Measurements from ENCODE around the gene GFPT2. TPM values are rescaled to one million over a fixed set of nuclear protein-coding genes. Genes with fewer than 3 reads are reported as not detected.

The GFPT2 gene
- total and polyA plus RNA-seq, 5 experiments from 2014 or later: 0.52 to 2.9 (median 2.0) TPM; not detected in 2

DNA sequence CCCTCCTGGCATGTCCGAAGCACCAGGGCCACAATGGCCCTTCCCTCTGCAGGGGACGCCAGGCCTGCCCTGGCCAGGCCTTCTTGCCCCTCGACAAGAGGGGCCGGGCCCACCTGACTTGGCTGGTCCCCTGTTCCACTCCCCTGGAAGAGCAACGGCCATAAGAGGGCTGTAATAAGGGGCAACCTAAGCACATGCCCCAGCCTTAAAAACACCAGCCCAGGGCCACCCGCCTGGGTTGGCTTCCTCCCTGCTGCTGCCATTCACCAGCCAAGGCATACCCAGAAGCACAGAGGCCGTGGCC is 8.5 kb downstream of the GFPT2 start:
- H3K4me1 Mint-ChIP-seq: peaks cover 0 to under 1% (median 0%) of the 10 kb centered on the region in 4 donors
- POLR2A ChIA-PET: no interaction called here
- H3K27me3 Mint-ChIP-seq: peaks cover 3 to 30% (median 11%) of the 10 kb centered on the region in 5 donors
- no peaks in the 10 kb centered on the region for H3K36me3 Mint-ChIP-seq
- ATAC-seq (no peak), DNase-seq (no peak)
- H3K9me3 Mint-ChIP-seq: no peaks in the 10 kb centered on the region
- H3K4me3 Mint-ChIP-seq: no peak overlapping the region
- no peak overlapping the region for H3K27ac Mint-ChIP-seq

DNA sequence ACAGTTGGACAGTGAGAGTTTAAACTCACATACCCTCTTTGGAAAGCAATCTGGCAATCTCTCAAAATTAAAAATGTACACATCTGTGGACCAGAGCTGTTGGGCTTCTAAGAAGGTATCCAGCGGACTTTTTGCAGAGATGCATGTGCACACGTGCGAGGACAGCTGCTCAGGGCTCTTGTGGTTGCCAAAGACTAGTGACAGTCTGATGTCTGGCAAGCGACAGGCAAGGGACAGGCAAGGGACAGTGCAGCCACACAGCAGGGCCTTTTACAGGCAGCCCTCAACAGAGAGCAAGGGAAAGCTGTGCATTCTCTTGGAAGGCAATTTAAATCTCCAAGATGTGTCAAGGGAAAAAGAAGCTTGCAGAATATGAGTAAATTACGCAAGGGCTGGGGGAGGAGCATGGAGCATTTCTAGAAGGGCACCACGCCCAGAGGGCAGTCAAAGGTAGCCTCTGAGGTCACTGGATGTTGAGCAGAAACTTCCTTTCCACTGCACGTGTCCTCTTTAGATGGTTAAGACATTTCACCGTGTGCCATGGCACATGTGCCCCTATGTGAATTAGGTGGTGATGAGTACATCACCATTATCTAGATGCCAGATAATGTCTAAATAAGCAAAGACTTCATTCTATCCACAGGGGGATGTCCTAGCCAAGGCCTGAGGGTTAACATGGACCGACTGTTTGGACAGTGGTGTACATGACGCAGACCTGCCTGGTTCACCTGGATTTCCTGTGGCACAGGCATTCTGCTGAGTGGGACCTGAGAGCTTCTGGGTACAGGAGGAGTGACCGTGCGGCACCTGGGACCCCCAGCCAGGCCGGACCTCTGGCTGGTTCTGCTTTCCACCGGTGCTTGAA is 9.1 kb downstream of the GFPT2 start:
- H3K4me3 Mint-ChIP-seq: no peak overlapping the region
- H3K9me3 Mint-ChIP-seq: no peaks in the 10 kb centered on the region
- DNase-seq (peak in 1 of 10 donors; percentile 60), ATAC-seq (no peak)
- no peak overlapping the region for H3K27ac Mint-ChIP-seq
- no peaks in the 10 kb centered on the region for H3K36me3 Mint-ChIP-seq
- peaks cover 0 to 3% (median 0%) of the 10 kb centered on the region in 4 donors for H3K4me1 Mint-ChIP-seq
- POLR2A ChIA-PET: no interaction called here
- H3K27me3 Mint-ChIP-seq: peaks cover 3 to 30% (median 14%) of the 10 kb centered on the region in 5 donors

DNA sequence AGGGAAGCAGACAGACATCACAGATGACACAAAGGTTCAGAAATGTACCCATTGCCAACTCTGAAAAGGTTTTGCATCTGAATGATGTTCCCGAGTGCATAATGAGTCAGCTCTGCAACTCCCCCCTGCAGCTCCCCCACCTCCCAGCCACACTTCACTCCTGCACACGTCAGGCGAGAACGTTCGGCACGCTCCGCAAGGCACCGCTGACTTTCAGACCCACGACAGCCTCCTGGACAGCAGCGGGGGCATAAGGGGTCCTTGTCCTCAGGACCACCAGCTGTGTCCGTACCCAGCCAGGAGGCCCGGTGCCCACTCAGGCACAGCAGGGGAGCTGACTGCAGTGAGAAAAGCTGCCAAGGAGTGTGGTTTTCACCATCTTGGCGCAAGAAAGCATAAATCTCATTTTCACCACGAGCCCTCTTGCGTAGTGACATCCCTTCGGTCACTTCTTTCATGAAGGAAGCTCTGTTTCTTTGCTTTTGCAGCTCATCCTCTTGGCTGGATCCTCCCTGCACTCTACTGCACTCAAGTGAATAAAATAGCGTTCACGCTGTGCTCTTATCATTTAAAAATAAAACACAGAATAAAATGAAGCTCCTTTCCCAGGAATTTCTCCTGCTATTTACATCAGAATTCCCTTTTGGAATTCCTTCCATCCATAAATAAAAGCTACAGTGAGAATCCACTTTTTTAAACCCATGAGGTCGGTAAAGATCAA is 9.9 kb downstream of the GFPT2 start:
- no peaks in the 10 kb centered on the region for H3K9me3 Mint-ChIP-seq
- H3K4me1 Mint-ChIP-seq: peaks cover 0 to 3% (median 0%) of the 10 kb centered on the region in 4 donors
- H3K36me3 Mint-ChIP-seq: no peaks in the 10 kb centered on the region
- DNase-seq (peak in 1 of 10 donors; percentile 48), ATAC-seq (no peak)
- POLR2A ChIA-PET: no interaction called here
- peaks cover 3 to 30% (median 14%) of the 10 kb centered on the region in 5 donors for H3K27me3 Mint-ChIP-seq
- no peak overlapping the region for H3K4me3 Mint-ChIP-seq
- H3K27ac Mint-ChIP-seq: no peak overlapping the region

DNA sequence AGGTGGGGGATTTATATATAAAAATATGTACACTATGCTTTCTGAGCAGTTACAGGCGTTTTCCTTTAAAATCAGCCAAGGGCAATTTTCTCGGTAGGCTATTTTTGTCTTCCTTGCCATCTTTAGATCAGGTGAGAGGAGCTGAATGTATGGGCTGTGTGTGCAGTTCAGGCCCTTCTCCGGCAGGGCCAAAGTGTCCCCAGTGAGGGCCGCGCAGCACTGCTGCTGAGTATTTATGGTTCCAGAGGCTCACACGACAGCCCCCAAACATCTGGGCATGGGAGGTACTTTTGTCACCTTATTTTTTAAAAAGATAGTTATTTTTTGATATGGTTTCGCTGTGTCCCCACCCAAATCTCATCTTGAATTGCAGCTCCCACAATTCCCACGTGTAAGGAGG is 11.5 kb downstream of the GFPT2 start:
- Mint-ChIP-seq H3K36me3 (no peaks in the 10 kb centered on the region), H3K9me3 (no peaks in the 10 kb centered on the region), H3K27ac (no peak overlapping the region), H3K4me1 (peaks cover 0 to 3% (median 0%) of the 10 kb centered on the region in 4 donors), H3K27me3 (peaks cover 3 to 34% (median 11%) of the 10 kb centered on the region in 5 donors), H3K4me3 (no peak overlapping the region)
- peak in 1 of 10 donors; percentile 6 for DNase-seq
- ATAC-seq: no peak
- POLR2A ChIA-PET: interaction anchor here (0.5 kb wide), 1 partner anchor 20 kb away, joined by 3 read pairs; no protein-coding TSS in a partner anchor

DNA sequence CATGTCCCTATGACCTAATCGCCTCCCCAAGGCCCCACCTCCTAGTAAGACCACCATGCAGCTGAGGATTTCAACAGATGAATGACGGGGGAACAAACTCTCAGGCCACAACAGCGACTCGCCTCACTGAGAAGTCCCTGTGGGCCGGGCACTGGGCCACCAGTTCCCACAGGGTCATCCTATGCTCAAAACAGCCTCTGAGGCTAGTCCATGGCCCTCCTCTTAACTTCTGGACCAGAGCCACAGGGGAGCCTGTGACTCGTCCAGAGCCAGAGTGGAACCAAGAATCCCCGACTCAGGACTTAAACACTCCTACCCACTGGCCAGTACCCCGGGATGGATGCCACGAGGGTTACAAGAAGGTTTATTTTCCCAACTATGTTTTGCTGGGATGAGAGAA is 12.3 kb downstream of the GFPT2 start:
- POLR2A ChIA-PET: interaction anchor here (0.5 kb wide), 1 partner anchor 19 kb away, joined by 3 read pairs; no protein-coding TSS in a partner anchor

DNA sequence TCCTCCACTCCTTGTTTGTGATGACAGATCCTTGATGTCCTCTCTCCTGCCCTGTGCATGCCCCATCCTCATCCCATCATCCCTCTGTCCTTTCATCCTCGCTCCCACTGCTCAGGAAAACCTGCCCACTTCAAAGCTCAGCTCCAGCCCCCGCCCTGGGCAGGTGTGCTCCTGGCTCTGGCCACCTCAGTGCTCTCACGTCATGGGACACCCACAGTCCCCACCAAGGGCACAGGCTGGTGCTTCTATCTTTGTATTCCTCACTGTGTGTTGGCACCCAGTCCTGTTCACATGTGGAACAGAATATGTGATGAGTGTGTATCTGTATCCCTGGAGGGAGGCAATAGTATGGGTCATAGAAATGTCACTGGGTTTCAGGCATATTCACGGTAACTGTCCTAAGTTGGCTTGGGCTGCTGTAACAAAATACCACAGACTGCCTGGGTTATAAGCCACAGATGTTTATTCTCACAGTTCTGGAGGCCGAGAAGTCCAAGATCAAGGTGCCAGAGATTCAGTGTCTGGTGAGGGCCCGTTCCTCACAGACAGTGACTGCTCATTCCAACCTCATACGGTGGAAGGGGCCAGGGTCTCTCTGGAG is 13.5 kb downstream of the GFPT2 start:
- H3K27me3 Mint-ChIP-seq: peaks cover 3 to 30% (median 14%) of the 10 kb centered on the region in 5 donors
- peak in 1 of 10 donors; percentile 8 for DNase-seq

More for the DNA sequence above, 12.3 kb downstream of the GFPT2 start:
- no peaks in the 10 kb centered on the region for H3K36me3 Mint-ChIP-seq
- DNase-seq (peak in 1 of 10 donors; percentile 15), ATAC-seq (no peak)
- H3K27me3 Mint-ChIP-seq: peaks cover 3 to 29% (median 8%) of the 10 kb centered on the region in 5 donors
- no peak overlapping the region for H3K27ac Mint-ChIP-seq
- no peak overlapping the region for H3K4me3 Mint-ChIP-seq
- peaks cover 0 to 3% (median 0%) of the 10 kb centered on the region in 4 donors for H3K4me1 Mint-ChIP-seq
- no peaks in the 10 kb centered on the region for H3K9me3 Mint-ChIP-seq

DNA sequence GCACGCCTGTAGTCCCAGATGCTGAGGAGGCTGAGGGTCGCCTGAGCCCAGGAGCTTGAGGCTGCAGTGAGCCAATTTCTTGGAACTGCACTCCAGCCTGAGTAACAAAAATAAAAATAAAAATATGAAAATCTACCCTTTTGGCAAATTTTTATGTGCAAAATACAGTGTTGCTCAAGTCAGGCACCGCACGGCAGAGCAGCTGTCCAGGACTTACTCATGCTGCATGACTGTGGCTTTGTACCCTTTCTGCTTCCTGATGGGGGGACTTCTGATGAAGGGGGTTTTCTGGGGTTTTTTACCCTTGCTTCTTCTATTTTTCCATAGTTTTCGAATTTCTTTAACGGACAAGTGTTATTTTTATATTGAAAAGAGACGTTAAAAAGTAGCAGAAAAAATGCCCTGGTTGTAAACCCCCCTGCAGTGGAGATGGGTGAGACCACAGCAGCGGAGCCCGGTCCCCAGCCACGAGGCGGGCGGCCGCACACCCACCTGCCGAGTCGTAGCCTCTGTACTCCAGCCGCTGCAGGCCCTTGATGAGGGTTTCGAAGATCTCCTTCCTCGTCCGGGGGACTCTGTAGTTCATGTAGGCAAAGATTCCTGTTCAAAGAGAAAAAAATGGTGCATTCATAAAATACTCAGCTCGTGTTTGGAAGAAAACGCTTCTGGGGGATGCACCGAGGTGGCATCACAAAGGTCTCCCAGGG is 15.0 kb downstream of the GFPT2 start:
- H3K4me1 Mint-ChIP-seq: peaks cover 0 to 3% (median 0%) of the 10 kb centered on the region in 4 donors
- no peak for ATAC-seq
- no peaks in the 10 kb centered on the region for H3K36me3 Mint-ChIP-seq
- no peak overlapping the region for H3K27ac Mint-ChIP-seq
- no peaks in the 10 kb centered on the region for H3K9me3 Mint-ChIP-seq
- no peak overlapping the region for H3K4me3 Mint-ChIP-seq
- POLR2A ChIA-PET: no interaction called here
- peaks cover 5 to 37% (median 27%) of the 10 kb centered on the region in 5 donors for H3K27me3 Mint-ChIP-seq
- DNase-seq: no peak

More for the DNA sequence above, 13.5 kb downstream of the GFPT2 start:
- Mint-ChIP-seq H3K27ac (peak overlapping the region in 1 of 10 donors; percentile 61), H3K4me1 (peaks cover 0 to 3% (median 0%) of the 10 kb centered on the region in 4 donors), H3K9me3 (no peaks in the 10 kb centered on the region), H3K36me3 (no peaks in the 10 kb centered on the region), H3K4me3 (no peak overlapping the region)
- POLR2A ChIA-PET: no interaction called here
- ATAC-seq: no peak

DNA sequence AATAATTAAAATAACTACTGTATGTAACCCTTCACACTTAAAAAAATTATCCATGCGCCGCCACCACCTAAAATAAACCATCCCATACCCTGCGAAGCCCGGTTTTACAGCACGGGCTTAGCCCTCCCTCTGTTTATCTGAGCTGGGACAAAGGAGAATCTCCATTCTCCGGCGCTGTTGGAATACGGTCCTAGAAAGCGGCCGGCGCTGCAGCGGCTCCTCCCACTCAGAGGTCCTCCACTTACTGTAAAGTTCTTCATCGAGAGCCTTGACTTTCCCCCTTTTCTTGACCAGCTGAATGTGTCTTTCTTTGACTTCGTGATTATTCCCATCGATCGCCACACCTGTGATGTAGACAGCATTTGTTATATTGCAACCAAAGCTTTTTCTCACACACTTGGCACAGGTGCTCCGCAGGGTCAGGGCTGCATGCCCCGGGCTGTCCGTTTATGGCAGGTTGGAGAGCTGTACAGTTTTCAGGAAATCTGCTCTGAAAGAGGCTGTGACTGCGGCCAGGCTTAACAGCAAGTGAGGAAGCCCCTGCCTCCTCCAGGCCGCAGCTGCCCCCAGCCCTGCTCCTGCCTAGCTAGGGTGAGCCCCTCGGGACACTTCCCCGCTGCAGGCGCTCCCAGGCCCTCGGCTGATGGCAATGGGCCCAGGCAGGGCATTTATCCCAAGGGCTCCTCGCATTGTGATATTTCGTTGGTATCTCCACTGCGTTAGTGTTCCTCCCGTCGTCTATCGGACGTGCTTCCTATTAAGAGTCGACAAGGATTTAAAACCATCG is 16.7 kb downstream of the GFPT2 start:
- Mint-ChIP-seq H3K9me3 (no peaks in the 10 kb centered on the region), H3K27me3 (peaks cover 7 to 44% (median 27%) of the 10 kb centered on the region in 5 donors), H3K4me1 (peaks cover 0 to 3% (median 0%) of the 10 kb centered on the region in 4 donors), H3K27ac (no peak overlapping the region), H3K36me3 (no peaks in the 10 kb centered on the region), H3K4me3 (no peak overlapping the region)
- DNase-seq (no peak), ATAC-seq (no peak)
- POLR2A ChIA-PET: no interaction called here

DNA sequence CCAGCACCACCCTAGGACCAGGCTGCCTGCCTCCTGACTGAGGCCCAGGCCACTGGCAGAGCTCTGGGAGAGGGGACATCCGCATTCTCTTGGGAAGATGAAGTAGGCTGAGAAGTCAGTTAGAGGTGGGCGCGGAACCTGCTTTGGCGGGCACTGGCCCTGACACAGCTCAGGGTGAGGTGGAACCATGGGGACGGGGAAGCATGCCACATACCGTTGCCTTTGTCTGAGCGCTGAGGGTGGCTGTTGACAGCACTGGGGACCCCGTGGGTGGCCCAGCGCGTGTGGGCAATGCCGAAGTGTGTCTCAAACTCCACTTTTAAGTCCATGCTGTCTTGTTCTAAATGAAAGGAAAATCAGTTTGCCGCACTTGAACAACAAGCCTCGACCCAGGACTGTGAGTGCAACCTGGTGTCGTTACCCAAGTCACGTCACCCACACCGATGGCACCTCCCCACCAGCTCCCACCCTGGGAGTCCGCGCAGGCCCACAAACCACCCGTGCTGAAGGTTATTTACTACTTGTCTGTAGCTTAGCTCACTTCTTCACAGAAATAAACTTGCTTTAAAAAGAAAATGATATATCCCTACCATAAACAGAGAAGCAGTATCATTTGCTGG is 17.4 kb downstream of the GFPT2 start:
- H3K27me3 Mint-ChIP-seq: peaks cover 9 to 50% (median 27%) of the 10 kb centered on the region in 5 donors
- no peak overlapping the region for H3K4me3 Mint-ChIP-seq
- ATAC-seq (no peak), DNase-seq (no peak)
- peaks cover 0 to 3% (median 0%) of the 10 kb centered on the region in 4 donors for H3K4me1 Mint-ChIP-seq
- no peaks in the 10 kb centered on the region for H3K9me3 Mint-ChIP-seq
- H3K36me3 Mint-ChIP-seq: no peaks in the 10 kb centered on the region
- POLR2A ChIA-PET: no interaction called here
- H3K27ac Mint-ChIP-seq: no peak overlapping the region

DNA sequence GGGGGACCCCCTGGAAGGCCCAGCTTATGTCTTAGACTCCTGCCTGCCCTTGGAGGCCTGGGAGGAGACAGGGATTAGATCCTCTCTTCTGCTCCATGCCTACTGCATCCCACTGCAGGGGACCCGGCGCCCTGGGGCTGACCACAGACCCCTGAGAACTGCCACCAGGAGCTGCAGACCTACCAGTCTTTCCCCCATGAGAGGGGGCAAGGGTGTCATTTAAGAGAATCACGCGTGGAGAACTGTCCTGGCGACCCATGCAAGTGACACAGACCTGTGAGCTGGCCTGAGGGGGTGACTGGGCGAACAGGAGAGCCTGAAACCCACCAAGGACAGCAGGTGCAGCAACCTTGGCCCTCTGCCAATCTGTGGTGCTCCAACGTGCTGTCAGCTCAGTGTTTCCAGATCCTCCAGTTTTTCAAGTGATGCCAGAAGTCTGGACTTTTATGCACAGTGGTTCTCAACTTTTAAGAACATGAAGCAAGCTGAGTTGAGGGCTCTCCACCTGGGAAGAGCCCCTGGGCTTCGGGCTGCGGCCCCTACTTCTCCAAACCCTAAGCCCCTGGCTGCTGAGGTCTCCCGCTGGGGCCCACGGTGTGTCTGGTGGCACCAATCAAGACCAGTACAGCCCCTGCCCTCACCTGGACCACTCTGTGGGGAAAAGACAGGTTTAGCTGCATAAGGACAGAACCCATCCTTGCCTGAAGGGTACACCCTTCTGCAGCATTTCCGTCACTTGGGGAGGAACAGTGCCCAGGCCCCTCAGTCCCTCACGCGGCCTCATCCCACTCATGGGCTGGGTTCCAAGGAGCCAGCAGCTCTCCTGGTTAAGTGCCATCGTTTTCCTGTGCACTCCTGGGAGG is 18.2 kb downstream of the GFPT2 start:
- ATAC-seq: no peak
- Mint-ChIP-seq H3K27me3 (peaks cover 12 to 50% (median 27%) of the 10 kb centered on the region in 5 donors), H3K4me1 (peaks cover 0 to 3% (median 0%) of the 10 kb centered on the region in 4 donors), H3K36me3 (no peaks in the 10 kb centered on the region), H3K9me3 (no peaks in the 10 kb centered on the region), H3K4me3 (no peak overlapping the region), H3K27ac (no peak overlapping the region)
- DNase-seq: no peak
- POLR2A ChIA-PET: no interaction called here

DNA sequence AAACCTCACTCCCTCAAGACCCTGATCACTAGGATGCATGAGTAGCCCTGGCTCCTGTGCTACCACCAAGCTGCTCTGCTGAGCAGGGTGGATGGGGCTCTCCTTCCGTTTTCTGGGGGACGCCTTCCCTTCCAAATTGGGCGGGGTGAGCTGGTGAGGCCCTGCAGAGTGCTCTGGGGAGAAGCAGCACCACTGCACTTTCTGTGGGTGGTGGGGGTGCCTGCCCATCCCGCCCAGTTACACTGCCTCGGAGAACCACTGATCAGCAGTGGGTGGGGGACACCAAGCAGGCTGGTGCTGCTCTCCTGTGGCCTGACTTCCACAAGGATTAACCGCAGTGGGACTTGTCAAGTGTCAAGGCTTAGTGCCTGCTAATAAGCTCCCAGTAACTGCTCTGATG is 19.0 kb downstream of the GFPT2 start:
- Mint-ChIP-seq H3K9me3 (no peaks in the 10 kb centered on the region), H3K27me3 (peaks cover 10 to 50% (median 23%) of the 10 kb centered on the region in 5 donors), H3K36me3 (no peaks in the 10 kb centered on the region), H3K4me1 (no peaks in the 10 kb centered on the region), H3K4me3 (no peak overlapping the region), H3K27ac (no peak overlapping the region)
- ATAC-seq: no peak
- DNase-seq: no peak
- POLR2A ChIA-PET: no interaction called here

Measured in naive thymus-derived CD8-positive, alpha-beta T cell (primary cell).